Esophagus muscularis mucosa (tissue), 4 donors: ENCODE data around the gene P4HTM. TPM values are rescaled to one million over a fixed set of nuclear protein-coding genes. Genes with fewer than 3 reads are reported as not detected.
"Not testable (repeated sequence)": the region's sequence is repeated elsewhere in the genome, so short reads cannot be mapped to it uniquely, and the experiment has no call there.

Experiments
- DNase-seq: peaks from one replicate; pipeline ENCODE4 v3.0.0-alpha.2; 2017; ENCODE audit errors: extremely low spot score
- H3K27ac ChIP-seq, 4 donors: fragments of 200-600 bp; sonication (generic); replicated peaks in 1 of 4; 1 replicate in 3 of 4; 2 replicates in 1 of 4; pipeline ENCODE4 v1.5.1; 2016 to 2019; ENCODE audit warnings: mild to moderate bottlenecking in 1 of 4
- H3K27me3 ChIP-seq, 4 donors: fragments of 200-600 bp; sonication (generic); one replicate each; pipeline versions ENCODE4 v1.5.1 to v1.6.0; 2016 to 2019
- H3K36me3 ChIP-seq, 4 donors: fragments of 200-600 bp; sonication (generic); one replicate each; pipeline ENCODE4 v1.5.1; 2016 to 2019
- H3K4me1 ChIP-seq, 4 donors: fragments of 200-600 bp; sonication (generic); one replicate each; pipeline ENCODE4 v1.5.1; 2016 to 2019
- H3K4me3 ChIP-seq, 4 donors: fragments of 200-600 bp; sonication (generic); 1 replicate in 2 of 4; 2 replicates in 2 of 4; pipeline ENCODE4 v1.5.1; 2016 to 2019; ENCODE audit warnings: mild to moderate bottlenecking in 4 of 4, moderate library complexity in 1 of 4
- H3K9me3 ChIP-seq, 4 donors: fragments of 200-600 bp; sonication (generic); 1 replicate in 3 of 4; 2 replicates in 1 of 4; pipeline ENCODE4 v1.5.1; 2016 to 2019
- EP300 ChIP-seq: sonication (generic); formaldehyde crosslinking; IDR thresholded peaks from one replicate; pipeline ENCODE4 v1.6.1; 2017; ENCODE audit warnings: antibody characterized with exemption
- POLR2A ChIP-seq: fragments of 450-650 bp; IDR thresholded peaks from one replicate; pipeline ENCODE4 v1.6.1; 2017; ENCODE audit warnings: antibody characterized with exemption, moderate library complexity, mild to moderate bottlenecking, low read depth
- POLR2AphosphoS5 ChIP-seq, 2 donors: sonication (generic); formaldehyde crosslinking; IDR thresholded peaks; one replicate each; pipeline ENCODE4 v1.6.1; 2017; ENCODE audit warnings: antibody characterized with exemption in 2 of 2
- WGBS: methylation state at CpG from one replicate; pipeline ENCODE4 v1.1.5; 2018; 5-methylcytosine and 5-hydroxymethylcytosine counted together
- intact Hi-C: fragments of 100-400 bp; cut with DNase I; formaldehyde crosslinking; loops from one replicate; pipeline ENCODE4 v1.15.1; 2023
- total RNA-seq, 4 donors: library from RNA; depleted of rRNA; stranded (reverse); fragments of >200 nt; gene quantifications; one replicate each; pipeline versions ENCODE4 v1.1.0 to v1.2.1, GENCODE V29; 2016
- TF ChIP-seq, protein P1 (sequence below), 3 experiments: fragments of 200-600 bp in 2 of 3; fragments of 450-650 bp in 1 of 3; sonication (generic) in 2 of 3; IDR thresholded peaks; one replicate each; pipeline ENCODE4 v1.5.1; 2017 to 2019; ENCODE audit warnings: antibody characterized with exemption in 3 of 3, mild to moderate bottlenecking in 2 of 3, moderate library complexity in 1 of 3

The P4HTM gene
- total RNA-seq, 4 donors from 2014 or later, result 25.3 to 46.4 (median 35.2) TPM

DNA sequence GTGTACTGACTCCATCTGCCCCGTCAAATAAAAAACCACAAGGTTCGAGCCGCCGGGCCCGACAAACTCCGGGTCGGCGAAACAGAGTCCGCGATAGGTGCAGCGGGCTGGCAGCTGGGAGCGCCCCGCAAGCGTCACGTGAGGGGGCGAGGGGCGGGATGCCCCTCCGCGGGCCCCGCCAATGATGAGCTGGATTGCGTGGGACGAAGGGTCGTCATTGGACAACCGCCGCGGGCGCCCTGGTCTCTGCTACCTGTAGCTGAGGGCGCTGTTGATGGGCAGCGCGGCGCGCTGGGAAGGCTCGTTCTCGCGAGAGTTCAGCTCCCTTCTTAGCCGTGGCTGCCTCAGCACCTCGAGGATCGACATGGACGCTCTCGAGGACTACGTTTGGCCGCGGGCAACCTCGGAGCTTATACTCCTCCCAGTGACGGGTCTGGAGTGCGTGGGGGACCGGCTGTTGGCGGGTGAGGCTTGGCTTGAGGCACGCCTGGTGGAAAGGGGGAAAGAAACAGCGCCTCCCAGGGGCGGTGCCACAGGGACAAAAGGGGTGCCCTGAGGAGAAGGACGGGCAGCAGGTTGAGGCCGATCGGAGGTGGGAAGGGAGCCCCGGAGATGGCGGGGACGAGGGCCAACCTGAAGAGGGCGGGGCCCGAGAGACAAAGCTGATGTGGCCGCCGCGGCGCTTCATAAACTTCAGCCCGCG, 17.2 kb downstream of the P4HTM start, which contains the start of gene WDR6:
TSS of gene WDR6 (plus strand) at position 324 of the 703 bp plus-strand sequence. CDS start at position 365, 41 bp downstream.
- H3K4me3 ChIP-seq, result peak within 1 kb of the TSS; percentile 65 to 94 (median 78)
- H3K9me3 ChIP-seq, result no peaks in the 10 kb centered on the region
- no peaks in the 10 kb centered on the region for H3K27me3 ChIP-seq
- 2% methylated on average over 34 of the region's 65 CpGs for WGBS
- H3K4me1 ChIP-seq, result peaks cover 16 to 37% (median 30%) of the 10 kb centered on the region in 4 donors
- TF ChIP-seq POLR2A (no peak), EP300 (no peak), POLR2AphosphoS5 (IDR thresholded peaks at IDR 0.05) (peak; percentile 90 to 94)
- TF ChIP-seq, protein P1, sequence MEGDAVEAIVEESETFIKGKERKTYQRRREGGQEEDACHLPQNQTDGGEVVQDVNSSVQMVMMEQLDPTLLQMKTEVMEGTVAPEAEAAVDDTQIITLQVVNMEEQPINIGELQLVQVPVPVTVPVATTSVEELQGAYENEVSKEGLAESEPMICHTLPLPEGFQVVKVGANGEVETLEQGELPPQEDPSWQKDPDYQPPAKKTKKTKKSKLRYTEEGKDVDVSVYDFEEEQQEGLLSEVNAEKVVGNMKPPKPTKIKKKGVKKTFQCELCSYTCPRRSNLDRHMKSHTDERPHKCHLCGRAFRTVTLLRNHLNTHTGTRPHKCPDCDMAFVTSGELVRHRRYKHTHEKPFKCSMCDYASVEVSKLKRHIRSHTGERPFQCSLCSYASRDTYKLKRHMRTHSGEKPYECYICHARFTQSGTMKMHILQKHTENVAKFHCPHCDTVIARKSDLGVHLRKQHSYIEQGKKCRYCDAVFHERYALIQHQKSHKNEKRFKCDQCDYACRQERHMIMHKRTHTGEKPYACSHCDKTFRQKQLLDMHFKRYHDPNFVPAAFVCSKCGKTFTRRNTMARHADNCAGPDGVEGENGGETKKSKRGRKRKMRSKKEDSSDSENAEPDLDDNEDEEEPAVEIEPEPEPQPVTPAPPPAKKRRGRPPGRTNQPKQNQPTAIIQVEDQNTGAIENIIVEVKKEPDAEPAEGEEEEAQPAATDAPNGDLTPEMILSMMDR (IDR thresholded peaks at IDR 0.05), result peak; percentile 41 to 60 (median 41)
- H3K27ac ChIP-seq, result peak within 1 kb of the TSS; percentile 94 to 99 (median 94)
- peaks cover 0 to 28% (median 12%) of the 10 kb centered on the region in 4 donors for H3K36me3 ChIP-seq
- peak; percentile 99 for DNase-seq
- intact Hi-C loops, result loop anchor here (10.0 kb wide), 1 partner anchor 88 kb away; the partner anchor contains the start of gene QRICH1

DNA sequence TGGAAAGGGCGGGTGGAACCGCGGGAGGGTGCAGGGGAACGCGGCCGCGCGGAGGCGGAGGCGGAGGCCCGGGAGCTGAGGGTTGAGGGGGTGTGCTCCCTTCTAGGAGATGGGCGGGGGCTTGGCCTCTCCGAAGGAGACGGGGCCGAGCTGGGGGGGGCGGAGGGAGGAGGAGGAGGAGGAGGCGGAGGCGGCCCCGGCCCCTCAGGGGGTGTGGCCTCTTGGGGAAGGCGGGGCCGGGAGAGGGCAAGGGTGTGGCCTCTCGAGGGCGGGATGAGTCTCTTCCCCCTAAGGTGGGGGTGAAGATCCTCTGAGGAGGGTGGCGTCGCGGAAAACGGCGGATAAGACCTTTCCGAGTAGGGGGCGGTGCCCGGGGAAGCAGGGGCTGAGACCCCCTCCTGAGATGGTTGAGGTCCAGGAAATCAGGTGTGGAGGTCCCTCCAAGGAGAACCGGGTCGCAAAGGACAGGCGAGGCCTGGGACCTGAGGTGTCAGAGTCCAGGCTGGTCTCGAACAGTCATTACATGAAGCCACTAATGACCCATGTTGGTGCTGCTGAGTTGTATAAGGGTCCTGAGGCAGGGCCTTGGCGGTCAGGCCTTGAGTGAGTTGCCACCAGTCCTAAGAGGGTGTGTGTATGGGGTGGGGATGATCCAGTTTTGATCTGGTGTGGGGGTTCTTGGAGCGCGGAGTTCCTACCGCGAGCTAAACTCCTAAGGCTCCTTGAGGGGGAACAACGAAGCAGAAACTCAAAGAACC, 17.9 kb downstream of the P4HTM start:
- Histone ChIP-seq H3K4me3 (peak overlapping the region; percentile 65 to 94 (median 78)), H3K36me3 (peaks cover 0 to 35% (median 18%) of the 10 kb centered on the region in 4 donors), H3K4me1 (peaks cover 23 to 45% (median 37%) of the 10 kb centered on the region in 4 donors), H3K9me3 (no peaks in the 10 kb centered on the region), H3K27me3 (no peaks in the 10 kb centered on the region), H3K27ac (peak overlapping the region; percentile 94 to 99 (median 94))
- 10% methylated on average over 39 of the region's 41 CpGs for WGBS
- DNase-seq, result peak; percentile 96
- no peak for TF ChIP-seq POLR2A
- TF ChIP-seq, protein P1 (IDR thresholded peaks at IDR 0.05), result no peak
- TF ChIP-seq POLR2AphosphoS5 (IDR thresholded peaks at IDR 0.05), result no peak
- no peak for TF ChIP-seq EP300
- intact Hi-C loops, result loop anchor here (10.0 kb wide), 1 partner anchor 87 kb away; the partner anchor contains the start of gene QRICH1

DNA sequence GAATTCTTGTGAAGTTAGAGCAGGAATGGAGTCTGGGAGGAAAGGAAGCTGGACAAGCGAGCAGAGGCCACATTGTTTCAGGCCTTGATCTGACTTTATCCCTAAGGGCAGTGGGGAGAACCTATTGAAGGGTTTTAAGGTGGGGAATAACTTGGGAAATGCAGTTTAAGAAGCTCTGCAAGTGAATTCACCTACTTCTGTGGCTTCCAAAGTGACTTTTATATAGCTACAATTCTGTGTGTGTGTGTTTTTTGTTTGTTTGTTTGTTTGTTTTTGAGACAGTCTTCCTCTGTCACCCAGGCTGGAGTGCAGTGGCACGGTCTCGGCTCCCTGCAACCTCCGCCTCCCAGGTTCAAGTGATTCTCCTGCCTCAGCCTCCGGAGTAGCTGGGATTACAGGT, 18.6 kb downstream of the P4HTM start:
- Histone ChIP-seq H3K36me3 (peaks cover 0 to 42% (median 25%) of the 10 kb centered on the region in 4 donors), H3K4me1 (peaks cover 26 to 52% (median 41%) of the 10 kb centered on the region in 4 donors), H3K4me3 (peak overlapping the region in 3 of 4 donors; percentile 75 to 94 (median 80)), H3K27ac (peak overlapping the region; percentile 94 to 99 (median 94))
- intact Hi-C loops, result loop anchor here (10.0 kb wide), 1 partner anchor 86 kb away; the partner anchor contains the start of gene QRICH1
- not testable (repeated sequence) for H3K9me3 ChIP-seq, DNase-seq, H3K27me3 ChIP-seq
- WGBS, result 90% methylated on average over 5 of the region's 5 CpGs

GRCh38 chr3:49009396-49009795, 19.4 kb downstream of the P4HTM start:
- WGBS, result 79% methylated on average over 3 of the region's 3 CpGs
- H3K4me3 ChIP-seq, result no peak overlapping the region
- no peaks in the 10 kb centered on the region for H3K27me3 ChIP-seq
- H3K36me3 ChIP-seq, result peaks cover under 1 to 44% (median 32%) of the 10 kb centered on the region in 4 donors
- intact Hi-C loops, result loop anchor here (10.0 kb wide), 1 partner anchor 85 kb away; the partner anchor contains the start of gene QRICH1
- peaks cover 26 to 54% (median 42%) of the 10 kb centered on the region in 4 donors for H3K4me1 ChIP-seq
- no peak overlapping the region for H3K27ac ChIP-seq
- DNase-seq, result no peak
- TF ChIP-seq, protein P1 (IDR thresholded peaks at IDR 0.05), result no peak
- TF ChIP-seq EP300 (no peak), POLR2A (no peak), POLR2AphosphoS5 (IDR thresholded peaks at IDR 0.05) (no peak)
- H3K9me3 ChIP-seq, result no peaks in the 10 kb centered on the region
